IMR-90 (cell line): ENCODE measurements around the gene TUBB8B. TPM values are rescaled to one million over a fixed set of nuclear protein-coding genes. Genes with fewer than 3 reads are reported as not detected.
"Not testable (repeated sequence)": the region's sequence is repeated elsewhere in the genome, so short reads cannot be mapped to it uniquely, and the experiment has no call there.

ENCODE experiments used
- ATAC-seq: fragments of 200-7000 bp; cut with Tn5 transposase; 2 replicates; pipeline ENCODE4 v1.9.1; 2020; ENCODE audit warnings: low read depth, mild to moderate bottlenecking, moderate library complexity
- BruUV-seq: library from RNA; stranded (reverse); fragments of 400-500 nt; replicated peaks from 2 replicates; lab custom pipeline; 2021; lab: Mats Ljungman, UMichigan
- CTCF ChIA-PET: fragments of 300-600 bp; formaldehyde crosslinking; extraction: SDS; loops from one replicate; lab custom pipeline; 2021; ENCODE audit warnings: antibody characterized with exemption; lab: Yijun Ruan, JAX
- POLR2A ChIA-PET: fragments of 300-600 bp; sonication (Branson Sonifier 250); formaldehyde crosslinking; loops from one replicate; lab custom pipeline; 2022; ENCODE audit warnings: antibody characterized with exemption; ENCODE audit not compliant: unreplicated experiment; lab: Charles Lee
- DNase-seq: peaks from one replicate; pipeline ENCODE4 v3.0.0; 2013
- H2AFZ ChIP-seq: replicated peaks from 2 replicates; pipeline ENCODE3; 2013; ENCODE audit warnings: low read length, mild to moderate bottlenecking; ENCODE audit not compliant: poor library complexity
- H2AK5ac ChIP-seq: 2 replicates; pipeline ENCODE4 v1.6.1; 2013; ENCODE audit warnings: low read depth, low read length, inconsistent platforms
- H2AK9ac ChIP-seq: replicated peaks from 2 replicates; pipeline ENCODE3; 2013; ENCODE audit warnings: mild to moderate bottlenecking, low read depth, low read length, moderate library complexity; ENCODE audit not compliant: poor library complexity
- H2BK120ac ChIP-seq: 2 replicates; pipeline ENCODE4 v1.6.1; 2013; ENCODE audit warnings: low read depth, low read length, inconsistent platforms
- H2BK15ac ChIP-seq: 3 replicates; pipeline ENCODE4 v1.6.1; 2013; ENCODE audit warnings: low read depth, low read length, inconsistent platforms
- H2BK20ac ChIP-seq: 2 replicates; pipeline ENCODE4 v1.6.1; 2013; ENCODE audit warnings: low read depth, mild to moderate bottlenecking, inconsistent platforms, low read length, moderate library complexity
- H2BK5ac ChIP-seq: 2 replicates; pipeline ENCODE4 v1.6.1; 2013; ENCODE audit warnings: mild to moderate bottlenecking, low read depth, low read length, inconsistent platforms; ENCODE audit not compliant: poor library complexity, severe bottlenecking
- H3K14ac ChIP-seq: replicated peaks from 2 replicates; pipeline ENCODE4 v1.6.1; 2013; ENCODE audit warnings: low read depth, low read length, inconsistent platforms
- H3K18ac ChIP-seq: 2 replicates; pipeline ENCODE4 v1.6.1; 2013; ENCODE audit warnings: low read depth, low read length, control low read depth
- H3K23ac ChIP-seq: 2 replicates; pipeline ENCODE4 v1.6.1; 2013; ENCODE audit warnings: low read depth, low read length, inconsistent platforms
- H3K27ac ChIP-seq: 2 replicates; pipeline ENCODE4 v1.5.1; 2013; ENCODE audit warnings: mild to moderate bottlenecking, control low read depth, low read length; ENCODE audit not compliant: insufficient read depth
- H3K27me3 ChIP-seq: 2 replicates; pipeline ENCODE4 v1.6.1; 2013; ENCODE audit warnings: low read length; ENCODE audit not compliant: control insufficient read depth, insufficient read depth
- H3K36me3 ChIP-seq: 2 replicates; pipeline ENCODE4 v1.6.1; 2013; ENCODE audit warnings: low read length, mixed read lengths; ENCODE audit not compliant: control insufficient read depth, insufficient read depth
- H3K4ac ChIP-seq: 2 replicates; pipeline ENCODE4 v1.6.1; 2013; ENCODE audit warnings: low read depth, low read length, inconsistent platforms
- H3K4me1 ChIP-seq: 2 replicates; pipeline ENCODE4 v1.6.1; 2013; ENCODE audit warnings: low read length, mixed read lengths; ENCODE audit not compliant: control insufficient read depth, insufficient read depth
- H3K4me2 ChIP-seq: 2 replicates; pipeline ENCODE4 v1.6.1; 2013; ENCODE audit warnings: low read depth, mild to moderate bottlenecking, control low read depth, low read length, moderate library complexity
- H3K4me3 ChIP-seq: 2 replicates; pipeline ENCODE4 v1.5.1; 2013; ENCODE audit warnings: low read depth, mild to moderate bottlenecking, control low read depth, low read length, moderate library complexity; ENCODE audit not compliant: insufficient read depth
- H3K56ac ChIP-seq: 2 replicates; pipeline ENCODE4 v1.6.1; 2013; ENCODE audit warnings: low read length, inconsistent platforms; ENCODE audit not compliant: insufficient read depth; ENCODE audit errors: extremely low read depth
- H3K79me1 ChIP-seq, 2 experiments: 2 replicates each; pipeline ENCODE4 v1.6.1; 2013; ENCODE audit warnings: low read length in 2 of 2, inconsistent platforms in 1 of 2, low read depth in 1 of 2
- H3K9ac ChIP-seq: 2 replicates; pipeline ENCODE4 v1.6.1; 2013; ENCODE audit warnings: low read depth, low read length, control low read depth
- H3K9me1 ChIP-seq: 2 replicates; pipeline ENCODE4 v1.6.1; 2013; ENCODE audit warnings: low read length, inconsistent platforms; ENCODE audit not compliant: insufficient read depth
- H3K9me3 ChIP-seq: 2 replicates; pipeline ENCODE4 v1.6.1; 2013; ENCODE audit warnings: low read length; ENCODE audit not compliant: control insufficient read depth, insufficient read depth
- H4K20me1 ChIP-seq: 2 replicates; pipeline ENCODE4 v1.6.1; 2013; ENCODE audit warnings: low read length, inconsistent platforms; ENCODE audit not compliant: insufficient read depth
- H4K5ac ChIP-seq: 2 replicates; pipeline ENCODE4 v1.6.1; 2013; ENCODE audit warnings: mild to moderate bottlenecking, low read depth, low read length, control low read depth
- H4K8ac ChIP-seq, 2 experiments: 2 replicates each; pipeline ENCODE4 v1.6.1; 2013; ENCODE audit warnings: low read depth in 2 of 2, low read length in 2 of 2, control low read depth in 1 of 2, inconsistent platforms in 1 of 2
- H4K91ac ChIP-seq: 2 replicates; pipeline ENCODE4 v1.6.1; 2013; ENCODE audit warnings: low read depth, low read length, inconsistent platforms; ENCODE audit not compliant: insufficient read depth
- WGBS, 2 experiments: methylation state at CpG; one replicate each; pipeline versions ENCODE4 v1.1.5 to v1.1.7; 2013; ENCODE audit warnings: missing lambda C conversion rate in 2 of 2; ENCODE audit not compliant: insufficient read length in 1 of 2; ENCODE audit errors: extremely low coverage in 2 of 2; 5-methylcytosine and 5-hydroxymethylcytosine counted together
- dilution Hi-C: fragments of 300-500 bp; cut with HindIII; formaldehyde crosslinking; loops from one replicate; pipeline ENCODE4 v1.14.3; 2018; ENCODE audit warnings: low sequenced_read_pairs; ENCODE audit not compliant: unreplicated experiment
- in situ Hi-C: fragments of 300-500 bp; cut with MboI; formaldehyde crosslinking; loops from 3 replicates; pipeline ENCODE4 v1.14.3; 2019; ENCODE audit warnings: low sequenced_read_pairs, inconsistent platforms, mixed read lengths
- intact Hi-C: fragments of 100-400 bp; cut with micrococcal nuclease; formaldehyde crosslinking; loops from 2 replicates; pipeline ENCODE4 v1.10.0; 2022
- polyA plus RNA-seq, 3 experiments: library from polyadenylated mRNA; depleted of rRNA; stranded (reverse); fragments of >200 nt; gene quantifications; 2 replicates each; pipeline ENCODE4 v1.2.3, GENCODE V29; 2012; ENCODE audit warnings: low replicate concordance in 1 of 3
- total RNA-seq: library from RNA; depleted of rRNA; stranded (reverse); fragments of >200 nt; gene quantifications from 2 replicates; pipeline ENCODE4 v1.2.3, GENCODE V29; 2012

Gene TUBB8B
- total and polyA plus RNA-seq, 2 of the 4 experiments (the other 2 are of a cell fraction) = not detected

- H4K20me1 ChIP-seq, H2AFZ ChIP-seq, H3K23ac ChIP-seq, intact Hi-C loops, H4K5ac ChIP-seq, H3K79me1 ChIP-seq, H3K27ac ChIP-seq, H3K56ac ChIP-seq, dilution Hi-C loops, BruUV-seq, H3K36me3 ChIP-seq, H3K4me2 ChIP-seq, H2BK15ac ChIP-seq, H3K9me1 ChIP-seq, H4K91ac ChIP-seq, H3K9ac ChIP-seq, ATAC-seq, H2BK120ac ChIP-seq, H3K18ac ChIP-seq, DNase-seq, H4K8ac ChIP-seq, H3K27me3 ChIP-seq, H3K9me3 ChIP-seq, H3K14ac ChIP-seq, POLR2A ChIA-PET, H2AK5ac ChIP-seq, H2BK20ac ChIP-seq, H3K4me3 ChIP-seq, in situ Hi-C loops, H2AK9ac ChIP-seq, H2BK5ac ChIP-seq, CTCF ChIA-PET, H3K4ac ChIP-seq, H3K4me1 ChIP-seq: not testable (repeated sequence)
- WGBS, 2 experiments = 85% methylated on average over 13 of the region's 25 CpGs; no CpG with 5 or more reads in 1 of the 2 experiments
Measured at GRCh38 chr18:48696-49095, 719 bp downstream of the TUBB8B start.

- H2BK15ac ChIP-seq, DNase-seq, H4K91ac ChIP-seq, H2BK120ac ChIP-seq, H3K27ac ChIP-seq, H3K27me3 ChIP-seq, CTCF ChIA-PET, H3K9me1 ChIP-seq, H3K79me1 ChIP-seq, POLR2A ChIA-PET, H4K20me1 ChIP-seq, H3K4me1 ChIP-seq, H4K5ac ChIP-seq, H3K14ac ChIP-seq, H3K18ac ChIP-seq, H2BK5ac ChIP-seq, ATAC-seq, H2AK9ac ChIP-seq, H4K8ac ChIP-seq, H3K4ac ChIP-seq, H2AFZ ChIP-seq, H3K23ac ChIP-seq, in situ Hi-C loops, H3K9me3 ChIP-seq, H3K4me2 ChIP-seq, H3K36me3 ChIP-seq, H3K9ac ChIP-seq, H2BK20ac ChIP-seq, H3K4me3 ChIP-seq, BruUV-seq, dilution Hi-C loops, H3K56ac ChIP-seq, H2AK5ac ChIP-seq, intact Hi-C loops: not testable (repeated sequence)
- no CpG with 5 or more reads among the region's 6 CpGs for WGBS, 2 experiments
Measured at GRCh38 chr18:13177-13576, 36.2 kb downstream of the TUBB8B start.
